A673 (cell line): ENCODE data around the gene ABCC5. TPM values are rescaled to one million over a fixed set of nuclear protein-coding genes. Genes with fewer than 3 reads are reported as not detected.

Experiments
- BruUV-seq: library from RNA; stranded (reverse); fragments of 400-500 nt; replicated peaks from 2 replicates; lab custom pipeline; 2021; lab: Mats Ljungman, UMichigan
- CTCF ChIA-PET: fragments of 300-600 bp; sonication (Branson Sonifier 250); formaldehyde crosslinking; loops from one replicate; lab custom pipeline; 2022; ENCODE audit warnings: antibody characterized with exemption; lab: Charles Lee
- POLR2A ChIA-PET: fragments of 300-600 bp; sonication (Branson Sonifier 250); formaldehyde crosslinking; loops from one replicate; lab custom pipeline; 2022; ENCODE audit warnings: antibody characterized with exemption; ENCODE audit not compliant: low non-redundant PET; lab: Charles Lee
- DNase-seq: peaks from one replicate; pipeline ENCODE4 v3.0.0-alpha.2; 2015; ENCODE audit warnings: low spot score
- H3K27ac ChIP-seq: fragments of 200-600 bp; sonication (generic); 2 replicates; pipeline ENCODE4 v1.5.1; 2016; ENCODE audit warnings: mixed run types, low read depth, mild to moderate bottlenecking, mixed read lengths, antibody characterized with exemption, low read length; ENCODE audit not compliant: poor library complexity, severe bottlenecking
- H3K27me3 ChIP-seq: fragments of 200-600 bp; sonication (generic); replicated peaks from 2 replicates; pipeline ENCODE4 v1.6.1; 2017; ENCODE audit warnings: mixed run types, low read depth, mild to moderate bottlenecking, mixed read lengths, antibody characterized with exemption, low read length; ENCODE audit not compliant: insufficient read depth, poor library complexity
- H3K36me3 ChIP-seq: fragments of 200-600 bp; sonication (generic); 2 replicates; pipeline ENCODE4 v1.6.1; 2016; ENCODE audit warnings: mixed run types, mild to moderate bottlenecking, mixed read lengths, antibody characterized with exemption, low read length; ENCODE audit not compliant: insufficient read depth, poor library complexity, severe bottlenecking
- H3K4me1 ChIP-seq: fragments of 200-600 bp; sonication (generic); 2 replicates; pipeline ENCODE4 v1.6.1; 2017; ENCODE audit warnings: mixed run types, mild to moderate bottlenecking, mixed read lengths, antibody characterized with exemption, low read length; ENCODE audit not compliant: insufficient read depth, poor library complexity, severe bottlenecking
- H3K4me3 ChIP-seq: fragments of 200-600 bp; sonication (generic); 2 replicates; pipeline ENCODE4 v1.5.1; 2016; ENCODE audit warnings: low read depth, mixed run types, mild to moderate bottlenecking, mixed read lengths, low read length; ENCODE audit not compliant: poor library complexity, severe bottlenecking
- H3K9me3 ChIP-seq: fragments of 200-600 bp; sonication (generic); 2 replicates; pipeline ENCODE4 v1.6.1; 2016; ENCODE audit warnings: mixed run types, low read depth, mild to moderate bottlenecking, mixed read lengths, antibody characterized with exemption, low read length; ENCODE audit not compliant: poor library complexity, severe bottlenecking
- EZH2 ChIP-seq: fragments of 200-600 bp; sonication (generic); IDR thresholded peaks from 2 replicates; pipeline ENCODE4 v1.6.1; 2017; ENCODE audit warnings: borderline replicate concordance, low read depth, mild to moderate bottlenecking, mixed read lengths, antibody characterized with exemption, low read length; ENCODE audit not compliant: poor library complexity, severe bottlenecking
- intact Hi-C: fragments of 100-400 bp; cut with micrococcal nuclease; formaldehyde crosslinking; loops from one replicate; pipeline ENCODE4 v1.10.0; 2022; ENCODE audit not compliant: unreplicated experiment
- total RNA-seq: library from RNA; stranded (reverse); gene quantifications from 2 replicates; pipeline ENCODE4 v1.2.3, GENCODE V29; 2021
- TF ChIP-seq, protein P1 (sequence below): fragments of 300-800, 200-600 bp; sonication (generic); conservative IDR thresholded peaks from 2 replicates; pipeline ENCODE4 v1.5.1; 2017; ENCODE audit warnings: low read depth, mild to moderate bottlenecking, antibody characterized with exemption, low read length, moderate library complexity, mixed read lengths

Gene ABCC5
- total RNA-seq, 1 experiment from 2014 or later: 32.0 TPM

GRCh38 chr3:183875411-183875810 lies 142.3 kb downstream of the ABCC5 start:
- Histone ChIP-seq H3K4me1 (no peaks in the 10 kb centered on the region), H3K4me3 (no peak overlapping the region), H3K36me3 (no peaks in the 10 kb centered on the region), H3K27me3 (no peaks in the 10 kb centered on the region), H3K9me3 (no peaks in the 10 kb centered on the region), H3K27ac (no peak overlapping the region)
- POLR2A ChIA-PET: no interaction called here
- BruUV-seq: no TSS peak
- CTCF ChIA-PET: no interaction called here
- intact Hi-C loops: no loop called here
- TF ChIP-seq, protein P1, sequence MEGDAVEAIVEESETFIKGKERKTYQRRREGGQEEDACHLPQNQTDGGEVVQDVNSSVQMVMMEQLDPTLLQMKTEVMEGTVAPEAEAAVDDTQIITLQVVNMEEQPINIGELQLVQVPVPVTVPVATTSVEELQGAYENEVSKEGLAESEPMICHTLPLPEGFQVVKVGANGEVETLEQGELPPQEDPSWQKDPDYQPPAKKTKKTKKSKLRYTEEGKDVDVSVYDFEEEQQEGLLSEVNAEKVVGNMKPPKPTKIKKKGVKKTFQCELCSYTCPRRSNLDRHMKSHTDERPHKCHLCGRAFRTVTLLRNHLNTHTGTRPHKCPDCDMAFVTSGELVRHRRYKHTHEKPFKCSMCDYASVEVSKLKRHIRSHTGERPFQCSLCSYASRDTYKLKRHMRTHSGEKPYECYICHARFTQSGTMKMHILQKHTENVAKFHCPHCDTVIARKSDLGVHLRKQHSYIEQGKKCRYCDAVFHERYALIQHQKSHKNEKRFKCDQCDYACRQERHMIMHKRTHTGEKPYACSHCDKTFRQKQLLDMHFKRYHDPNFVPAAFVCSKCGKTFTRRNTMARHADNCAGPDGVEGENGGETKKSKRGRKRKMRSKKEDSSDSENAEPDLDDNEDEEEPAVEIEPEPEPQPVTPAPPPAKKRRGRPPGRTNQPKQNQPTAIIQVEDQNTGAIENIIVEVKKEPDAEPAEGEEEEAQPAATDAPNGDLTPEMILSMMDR: no peak
- TF ChIP-seq EZH2: no peak
- no peak for DNase-seq

DNA sequence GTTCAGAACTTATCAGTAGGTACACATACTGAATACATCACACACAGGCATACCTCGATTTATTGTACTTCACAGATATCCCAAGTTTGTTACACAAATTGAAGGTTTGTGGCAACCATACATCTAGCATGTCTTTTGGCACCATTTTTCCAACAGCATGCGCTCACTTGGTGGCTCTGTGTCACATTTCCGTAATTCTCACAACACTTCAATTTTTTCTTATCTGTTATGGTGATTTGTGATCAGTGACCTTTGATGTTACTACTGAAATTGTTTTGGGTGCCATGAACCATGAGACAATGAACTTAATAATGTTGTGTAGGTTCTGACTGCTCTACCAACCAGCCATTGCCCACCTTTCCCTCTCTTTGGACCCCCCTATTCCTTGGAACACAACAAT lies 143.8 kb downstream of the ABCC5 start:
- no peaks in the 10 kb centered on the region for H3K27me3 ChIP-seq
- H3K9me3 ChIP-seq: no peaks in the 10 kb centered on the region
- no TSS peak for BruUV-seq
- no peaks in the 10 kb centered on the region for H3K36me3 ChIP-seq
- intact Hi-C loops: no loop called here
- POLR2A ChIA-PET: no interaction called here
- TF ChIP-seq EZH2: no peak
- TF ChIP-seq, protein P1: no peak
- H3K4me3 ChIP-seq: no peak overlapping the region
- CTCF ChIA-PET: no interaction called here
- H3K4me1 ChIP-seq: no peaks in the 10 kb centered on the region
- no peak for DNase-seq
- no peak overlapping the region for H3K27ac ChIP-seq

DNA sequence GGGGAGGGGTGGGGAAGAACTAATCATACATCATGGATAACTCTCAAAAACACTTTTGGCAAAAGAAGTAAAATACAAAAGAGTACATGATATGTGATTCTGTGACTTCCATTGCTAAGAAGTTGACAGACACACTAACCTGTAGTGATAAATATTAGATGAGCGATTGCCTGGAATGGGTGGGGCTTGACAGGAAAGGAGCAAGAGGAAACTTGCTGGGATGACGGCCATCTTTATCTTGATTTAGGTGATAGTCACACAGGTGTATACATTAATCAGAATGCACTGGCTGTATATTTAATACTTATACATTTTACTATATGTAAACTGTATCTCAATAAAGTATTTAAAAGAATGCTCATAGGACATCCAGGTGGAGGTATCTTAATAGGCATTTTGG lies 146.1 kb downstream of the ABCC5 start:
- intact Hi-C loops: no loop called here
- POLR2A ChIA-PET: no interaction called here
- no peaks in the 10 kb centered on the region for H3K4me1 ChIP-seq

More for the DNA sequence above, 146.1 kb downstream of the ABCC5 start:
- Histone ChIP-seq H3K27ac (no peak overlapping the region), H3K9me3 (no peaks in the 10 kb centered on the region), H3K4me3 (no peak overlapping the region), H3K27me3 (no peaks in the 10 kb centered on the region), H3K36me3 (peaks cover 12% of the 10 kb centered on the region)
- no peak for DNase-seq
- CTCF ChIA-PET: no interaction called here
- no peak for TF ChIP-seq EZH2
- TF ChIP-seq, protein P1: no peak
- BruUV-seq: no TSS peak
